NCI-H146 treated with DMSO at 0.1 percent for 48 hours (cell line): ENCODE data around the gene CTPS1.

Source experiments
- DNase-seq: peaks from one replicate; lab custom pipeline; 2025; ENCODE audit not compliant: unreplicated experiment; lab: John Stamatoyannopoulos, UW

CTPS1 gene

DNA sequence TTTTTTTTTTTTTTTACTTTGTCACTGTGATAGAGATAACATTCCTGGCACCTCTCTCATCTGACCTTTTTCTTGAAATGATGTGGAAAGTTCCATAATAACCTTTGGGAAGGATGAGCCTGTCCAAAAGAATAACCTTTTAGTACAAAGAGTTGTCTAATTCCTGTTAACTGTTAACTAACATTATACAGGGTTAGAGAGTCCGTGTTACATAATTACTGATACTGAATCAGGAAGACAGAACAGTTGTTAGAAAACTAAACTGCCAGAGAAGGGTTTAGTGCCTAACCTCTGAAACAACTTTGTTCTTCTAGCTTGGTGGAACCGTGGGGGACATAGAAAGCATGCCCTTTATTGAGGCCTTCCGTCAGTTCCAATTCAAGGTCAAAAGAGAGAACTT, 8.8 kb downstream of the CTPS1 start:
- no peak for DNase-seq

DNA sequence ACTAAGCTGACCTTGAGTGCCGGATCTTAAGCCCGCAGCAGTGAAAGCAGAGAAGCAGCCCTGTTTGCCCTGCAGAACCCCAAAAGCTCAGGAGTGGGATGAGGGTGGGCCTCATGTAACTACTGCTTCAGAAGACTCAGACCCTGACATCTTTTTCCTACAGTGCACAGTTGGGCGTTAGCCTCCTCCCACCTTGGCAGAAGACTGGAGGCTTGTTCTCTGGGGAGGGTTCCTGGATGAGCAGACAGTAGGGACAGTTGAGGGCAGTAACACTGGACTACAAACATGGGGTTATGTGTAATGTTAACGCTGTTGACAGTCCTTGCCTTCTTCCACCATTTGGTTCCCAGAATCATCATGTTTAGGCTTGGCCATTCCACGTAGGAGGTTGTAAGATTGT, 9.6 kb downstream of the CTPS1 start:
- DNase-seq = no peak

DNA sequence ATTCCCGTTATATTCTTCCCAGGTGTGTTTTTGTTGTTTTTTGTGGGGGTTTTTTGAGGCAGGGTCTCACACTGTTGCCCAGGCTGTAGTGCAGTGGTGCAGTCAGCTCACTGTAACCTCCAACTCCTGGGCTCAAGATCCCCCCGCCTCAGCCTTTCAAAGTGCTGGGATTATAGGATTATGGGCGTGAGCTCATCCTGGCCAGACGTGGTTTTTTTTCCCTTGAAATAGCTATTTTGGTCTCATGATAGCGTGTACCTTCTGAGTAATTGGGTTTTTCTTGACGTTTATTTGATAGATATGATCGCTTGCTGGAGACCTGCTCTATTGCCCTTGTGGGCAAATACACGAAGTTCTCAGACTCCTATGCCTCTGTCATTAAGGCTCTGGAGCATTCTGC, 17.6 kb downstream of the CTPS1 start:
- DNase-seq = no peak

DNA sequence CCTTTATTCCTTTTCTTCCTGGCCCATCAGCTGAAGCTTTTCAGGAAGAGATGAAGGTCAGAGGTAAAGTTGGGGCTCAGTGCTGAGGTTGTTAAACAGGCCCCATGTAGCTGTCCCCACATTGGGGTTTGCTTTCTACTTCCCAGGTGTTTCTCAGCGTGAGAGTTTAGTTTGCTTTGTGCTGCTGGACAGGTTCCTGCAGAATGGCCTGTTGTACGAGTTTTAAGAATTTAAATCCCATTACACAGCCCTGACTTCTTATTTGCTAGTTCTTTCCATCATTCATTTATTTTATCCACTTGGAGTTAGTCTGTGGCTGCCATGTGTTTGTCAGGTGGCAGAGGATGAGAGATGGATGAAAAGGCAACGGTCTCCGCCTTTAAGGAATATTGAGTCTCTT, 19.2 kb downstream of the CTPS1 start:
- no peak for DNase-seq

DNA sequence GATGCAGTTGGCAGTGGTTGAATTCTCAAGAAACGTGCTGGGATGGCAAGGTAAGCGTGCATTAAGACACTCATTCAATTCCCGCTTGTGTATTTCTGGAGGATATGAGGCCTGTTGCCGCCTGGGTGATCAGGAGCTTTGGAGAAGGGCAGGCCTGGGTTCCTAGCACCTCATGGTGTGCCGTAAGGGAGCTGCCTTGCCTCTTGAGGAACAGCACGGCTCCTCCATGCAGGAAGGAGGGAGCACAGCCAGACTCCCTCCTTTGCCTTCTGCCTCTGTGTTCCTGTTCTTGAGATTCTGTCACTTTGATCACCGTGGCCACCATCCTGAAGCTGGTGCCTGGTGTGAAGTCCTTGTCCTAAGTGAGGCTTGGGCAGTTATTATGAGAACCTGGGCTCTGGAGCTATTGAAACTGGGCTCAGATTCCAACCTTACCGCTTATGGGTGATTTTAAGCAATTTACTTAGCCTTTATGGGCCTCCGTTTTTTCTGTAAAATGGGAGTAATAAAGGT, 23.7 kb downstream of the CTPS1 start:
- no peak for DNase-seq

DNA sequence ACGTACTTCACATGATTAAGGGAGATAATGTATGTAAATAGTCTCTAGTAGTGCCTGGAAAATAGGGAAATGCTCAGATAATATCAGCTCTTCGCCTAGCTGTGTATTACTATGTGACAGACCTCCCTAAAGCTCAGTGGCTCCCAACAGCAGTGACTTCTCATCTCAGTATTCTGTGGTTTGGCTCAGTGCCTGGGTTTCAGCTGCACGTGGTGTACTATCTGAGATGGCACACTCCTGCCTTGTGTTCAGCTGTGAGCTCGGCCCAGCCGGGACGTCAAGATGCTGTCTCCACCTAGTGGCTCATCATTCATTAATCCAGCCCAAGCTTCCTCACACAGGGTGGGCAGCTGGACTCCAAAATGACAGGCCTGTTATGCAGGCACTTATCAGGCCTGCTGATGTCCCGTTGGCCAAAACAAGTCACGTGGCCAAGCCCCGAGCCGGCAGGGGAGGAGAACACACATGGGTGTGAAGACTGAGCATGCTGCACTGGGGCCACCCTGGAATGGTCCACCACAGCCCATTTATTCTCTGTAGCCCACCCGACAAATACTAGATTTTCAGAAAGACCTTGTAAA, 24.2 kb downstream of the CTPS1 start:
- DNase-seq = no peak

DNA sequence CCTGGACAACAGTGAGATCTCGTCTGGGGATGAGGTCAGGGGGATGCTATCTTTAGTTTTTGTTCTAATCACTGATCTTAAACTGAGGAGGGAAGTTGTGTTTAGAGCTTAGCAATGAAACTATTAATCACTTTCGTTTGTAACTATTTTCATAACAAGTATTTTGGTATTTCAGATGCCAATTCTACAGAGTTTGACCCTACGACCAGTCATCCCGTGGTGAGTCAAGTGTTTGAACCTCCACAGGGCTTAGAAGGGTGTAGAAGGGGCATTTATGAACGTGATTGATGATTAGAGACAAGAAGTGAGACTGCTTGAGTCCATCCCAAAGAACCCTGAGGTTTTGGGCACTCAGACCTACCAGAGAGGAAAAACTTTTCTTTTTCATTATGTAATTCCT, 26.4 kb downstream of the CTPS1 start:
- no peak for DNase-seq

DNA sequence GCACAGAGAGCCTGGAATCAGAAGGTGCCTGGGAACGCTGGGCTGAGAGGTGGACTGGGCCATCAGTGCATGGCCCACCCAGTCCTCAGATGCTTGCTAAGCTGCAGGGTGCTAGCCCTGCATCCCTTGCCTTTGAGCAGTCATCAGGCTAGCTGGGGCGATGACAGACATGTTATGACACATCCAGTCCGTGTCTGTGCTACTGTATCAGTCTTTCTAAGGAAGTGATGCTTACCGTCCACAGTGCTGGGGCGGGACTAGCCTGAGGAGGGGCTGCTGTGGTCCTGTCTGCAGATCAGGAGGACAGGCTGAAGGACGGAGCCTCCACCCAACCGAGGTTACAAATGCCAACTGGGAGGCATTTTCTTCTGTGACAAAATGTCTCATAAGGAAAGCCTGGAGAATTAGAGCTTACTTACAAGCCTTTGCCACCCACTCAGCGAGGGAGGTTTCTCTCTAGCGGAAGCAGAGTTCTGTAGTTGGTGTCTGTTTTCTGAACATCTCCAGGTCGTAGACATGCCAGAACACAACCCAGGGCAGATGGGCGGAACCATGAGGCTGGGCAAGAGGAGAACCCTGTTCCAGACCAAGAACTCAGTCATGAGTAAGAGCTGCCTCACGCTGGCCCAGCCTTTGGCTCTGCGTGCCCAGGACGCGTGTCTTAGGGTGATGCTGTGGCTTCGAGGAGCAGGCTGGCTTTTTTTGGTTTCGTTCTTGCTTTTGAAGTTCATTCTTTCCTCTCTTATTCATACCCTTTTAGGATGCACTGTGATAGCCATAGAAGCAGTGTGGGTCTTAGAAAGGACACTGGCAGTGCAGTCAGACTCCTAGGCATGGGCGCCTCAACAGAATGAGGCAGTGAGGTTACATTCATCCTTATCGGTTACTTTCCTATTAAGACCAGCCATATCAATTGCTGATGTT, 27.7 kb downstream of the CTPS1 start:
- no peak for DNase-seq

DNA sequence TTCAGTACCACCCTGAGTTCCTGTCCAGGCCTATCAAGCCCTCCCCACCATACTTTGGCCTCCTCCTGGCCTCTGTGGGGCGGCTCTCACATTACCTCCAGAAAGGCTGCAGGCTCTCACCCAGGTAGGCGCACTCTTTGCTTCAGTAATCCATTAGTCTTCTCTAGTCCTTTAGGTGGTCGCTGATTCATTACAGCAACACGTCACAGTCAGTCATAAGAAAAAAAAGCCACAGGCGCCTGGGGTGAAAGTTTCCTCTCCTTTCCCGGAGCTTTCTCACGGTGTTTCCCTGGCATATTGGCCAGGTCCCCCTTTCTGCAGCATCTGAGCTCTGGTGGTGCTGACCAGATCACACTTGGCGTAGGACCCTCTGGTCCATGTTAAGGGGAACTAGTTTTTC, 30.0 kb downstream of the CTPS1 start:
- DNase-seq = no peak

DNA sequence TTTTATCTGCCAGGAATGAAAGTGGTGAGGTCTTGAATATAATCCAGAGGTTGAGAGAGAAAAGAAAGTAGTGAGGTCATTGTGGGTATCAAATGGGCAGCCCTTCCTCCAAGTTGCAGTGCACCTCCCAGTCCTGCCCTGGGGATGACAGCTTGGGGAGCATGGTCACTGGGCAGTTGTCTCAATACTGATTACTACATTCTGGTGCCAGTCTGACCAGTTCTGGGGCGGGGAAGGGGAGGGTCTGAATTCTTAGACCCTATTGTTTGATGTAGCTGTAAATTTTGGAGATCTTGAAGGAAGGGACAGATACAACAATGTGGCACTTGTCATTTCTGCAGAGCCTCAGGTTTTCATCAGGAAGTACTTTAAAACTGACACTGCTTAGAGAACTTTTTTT, 30.8 kb downstream of the CTPS1 start:
- DNase-seq = no peak

DNA sequence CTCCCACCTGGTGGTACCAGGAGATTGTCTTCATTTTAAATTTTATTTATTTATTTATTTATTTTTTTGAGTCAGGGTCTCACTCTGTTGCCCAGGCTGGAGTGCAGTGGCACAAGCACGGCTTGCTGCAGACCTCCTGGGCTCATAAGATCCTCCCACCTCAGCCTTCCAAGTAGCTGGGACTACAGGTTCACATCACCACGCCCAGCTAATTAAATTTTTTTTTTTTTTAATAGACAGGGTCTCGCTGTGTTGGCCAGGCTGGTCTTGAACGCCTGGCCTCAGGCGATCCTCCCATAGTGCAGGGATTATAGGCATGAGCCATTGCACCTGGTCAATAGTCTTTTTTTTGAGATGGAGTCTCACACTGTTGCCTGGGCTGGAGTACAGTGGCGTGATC, 33.5 kb downstream of the CTPS1 start:
- DNase-seq = no peak

DNA sequence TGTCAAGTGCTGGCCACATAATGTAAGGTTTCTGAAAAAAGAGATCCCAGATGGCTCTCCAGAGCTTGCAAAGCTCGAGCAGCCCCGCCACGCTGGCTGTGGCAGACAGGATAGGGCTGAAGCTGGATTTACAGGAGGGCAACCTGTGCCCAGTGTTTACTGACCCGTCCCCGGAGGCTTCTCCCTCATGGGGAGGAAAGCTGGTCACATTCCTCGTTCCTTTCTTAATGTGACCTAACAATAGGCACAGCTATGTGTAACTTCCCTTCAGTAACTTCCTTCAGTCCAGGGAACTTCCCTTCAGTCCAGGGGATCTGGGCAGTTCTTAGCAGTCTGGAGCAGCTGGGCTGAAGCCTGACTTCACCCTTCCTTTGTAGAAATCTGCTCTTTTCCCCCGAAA, 34.3 kb downstream of the CTPS1 start:
- DNase-seq = no peak

DNA sequence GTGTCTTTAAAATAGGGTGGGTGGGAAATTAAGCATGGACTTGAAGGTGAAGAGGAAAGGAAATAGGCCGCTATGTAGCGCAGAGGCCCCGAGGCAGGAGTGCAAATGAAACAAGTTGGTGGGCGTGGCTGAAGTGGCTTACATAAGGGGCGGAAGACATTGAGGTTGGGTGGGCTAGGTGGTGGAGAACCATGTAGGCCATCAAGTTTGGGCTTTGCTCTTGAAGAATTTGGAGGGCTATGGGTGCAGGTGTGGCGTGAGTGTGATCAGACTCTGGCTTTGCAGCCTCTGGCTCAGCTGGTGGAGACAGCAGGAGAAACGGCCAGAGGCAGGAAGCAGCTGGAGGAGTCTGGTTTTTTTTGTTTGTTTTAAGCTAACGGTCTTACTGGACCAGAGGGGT, 35.4 kb downstream of the CTPS1 start:
- no peak for DNase-seq

DNA sequence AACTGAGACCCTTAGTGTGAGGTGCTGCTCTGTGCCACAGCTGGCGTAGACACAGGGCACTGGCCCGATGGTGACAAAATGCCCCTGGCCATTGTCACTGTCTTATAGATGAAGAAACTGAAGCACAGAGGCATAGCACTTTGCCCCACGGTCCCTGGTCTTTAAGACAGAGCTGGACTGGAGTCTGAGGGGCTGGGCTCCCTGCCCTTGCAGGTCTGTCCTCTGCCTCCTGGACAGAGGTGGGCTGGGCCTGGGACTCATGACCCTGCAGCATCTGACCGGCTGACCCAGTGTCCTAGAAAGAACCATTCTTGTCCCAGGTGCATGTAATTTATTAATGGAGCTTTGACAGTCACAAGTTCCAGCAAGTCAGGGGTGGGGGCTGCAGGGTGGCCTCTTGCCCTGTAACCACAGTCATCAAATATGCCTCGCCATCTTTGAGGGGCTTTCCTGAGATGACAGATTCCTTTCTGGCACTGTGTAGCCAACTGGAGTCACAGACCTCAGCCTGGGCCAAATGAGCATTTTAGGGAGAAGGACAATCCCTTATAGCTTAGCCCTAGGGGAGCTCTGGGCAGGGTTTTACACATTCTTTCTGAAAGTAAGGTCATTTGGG, 35.9 kb downstream of the CTPS1 start:
- no peak for DNase-seq

DNA sequence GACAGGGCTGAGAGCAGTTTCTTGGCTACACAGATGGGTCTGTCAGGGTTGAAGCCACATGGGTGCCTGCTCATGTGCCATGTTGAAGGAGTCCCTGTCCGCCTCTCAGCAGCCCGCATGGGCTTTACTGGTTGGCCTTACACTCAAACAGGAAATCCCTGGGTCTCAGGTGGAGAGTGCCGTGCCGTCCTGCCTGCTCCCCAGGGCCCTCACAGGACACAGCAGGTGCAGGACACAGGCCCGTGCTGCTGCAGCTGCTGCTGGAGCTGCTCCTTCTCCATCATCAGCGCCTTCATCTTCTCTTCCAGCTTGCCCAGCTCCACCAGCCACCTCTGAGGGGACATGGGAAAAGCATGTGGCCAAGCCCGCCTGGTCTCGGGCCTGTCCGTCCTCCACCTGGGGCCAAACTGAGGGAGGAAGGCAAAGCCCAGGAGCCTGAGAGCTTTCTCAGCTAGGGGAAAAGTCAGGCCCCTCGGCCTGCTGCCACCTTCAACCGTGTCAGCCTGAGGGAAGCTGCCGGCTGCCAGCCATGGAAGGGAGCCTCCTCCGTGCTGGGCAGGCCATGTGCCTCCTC, 36.5 kb downstream of the CTPS1 start:
- no peak for DNase-seq

DNA sequence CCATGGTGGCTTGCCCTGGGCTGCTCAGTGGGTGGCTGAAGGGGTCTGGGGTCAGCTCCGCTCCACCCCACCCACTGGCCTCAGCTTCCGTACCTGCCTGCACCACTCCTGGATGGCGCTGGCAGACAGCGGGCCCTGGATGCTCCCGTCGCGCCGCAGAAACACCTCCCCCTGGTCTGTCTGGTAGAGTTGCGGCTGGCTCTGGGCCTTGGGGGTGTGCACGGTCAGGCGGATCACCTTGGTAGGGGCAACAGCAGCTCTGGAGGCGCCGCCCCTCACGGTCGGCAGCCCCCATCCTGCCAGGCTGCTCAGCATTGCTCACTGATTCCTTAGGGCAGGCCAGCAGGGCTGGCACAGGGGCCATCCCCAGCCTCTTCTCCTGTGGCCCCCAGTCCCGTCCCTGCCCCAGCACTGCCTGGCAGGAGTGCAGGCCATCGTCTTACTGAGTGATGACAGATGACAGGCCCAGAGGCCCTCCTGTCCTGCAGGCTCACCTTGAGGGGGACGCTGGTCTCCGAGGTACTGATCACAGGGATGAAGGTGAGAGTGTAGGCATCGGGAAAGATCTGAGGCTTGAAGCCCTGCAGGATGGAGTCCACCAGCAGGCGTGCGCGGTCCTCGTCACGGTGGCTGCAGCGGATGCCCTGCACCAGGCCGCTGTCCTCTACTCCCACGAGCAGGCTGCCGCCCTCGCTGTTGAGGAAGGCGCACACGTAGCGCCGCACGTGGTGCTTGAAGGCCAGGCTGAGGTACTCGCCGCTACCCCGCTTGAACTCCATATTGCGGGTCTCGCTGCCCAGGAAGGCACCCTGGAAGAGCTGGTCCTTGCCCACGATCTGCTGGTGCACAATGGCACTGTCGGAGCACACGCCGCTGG, 37.9 kb downstream of the CTPS1 start:
- DNase-seq = no peak

DNA sequence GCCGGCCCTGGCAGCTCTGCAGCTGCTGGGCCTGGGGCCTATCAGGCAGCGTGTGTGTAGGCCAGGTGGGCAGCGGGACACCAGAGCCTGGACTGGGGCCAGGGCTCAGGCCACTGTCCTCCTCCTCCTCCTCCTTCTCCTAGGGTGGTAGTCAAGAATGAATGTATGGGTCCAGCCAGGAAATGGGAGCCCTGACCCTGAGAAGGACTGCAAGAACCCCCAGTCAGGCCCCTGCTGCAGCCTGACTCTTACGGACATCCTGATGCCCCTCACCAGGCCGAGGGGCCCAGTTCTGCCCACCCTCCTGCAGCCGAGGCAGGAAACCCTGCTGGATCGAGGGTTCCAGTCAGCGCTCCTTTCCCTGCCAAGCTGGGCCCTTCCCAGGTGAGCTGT, 38.5 kb downstream of the CTPS1 start:
- DNase-seq = no peak

DNA sequence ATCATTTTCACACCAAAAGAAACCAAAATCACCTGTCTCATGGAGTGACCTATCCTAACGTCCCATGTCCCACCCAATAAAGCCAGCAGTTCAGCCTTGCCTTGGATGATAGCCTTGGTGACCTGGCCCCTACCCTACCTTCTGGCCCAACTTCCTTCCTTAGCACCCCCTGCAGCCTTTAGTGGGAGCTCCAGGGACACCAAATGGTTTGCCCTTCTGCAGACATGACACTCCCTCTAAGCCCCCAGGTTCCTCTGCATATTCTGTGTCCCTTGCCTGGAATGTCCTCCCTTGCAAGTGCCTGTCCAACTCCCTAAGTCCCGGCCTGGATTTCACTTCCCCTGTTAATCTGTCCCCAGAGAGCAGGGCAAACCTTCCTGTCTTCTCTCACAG, 39.9 kb downstream of the CTPS1 start:
- no peak for DNase-seq

DNA sequence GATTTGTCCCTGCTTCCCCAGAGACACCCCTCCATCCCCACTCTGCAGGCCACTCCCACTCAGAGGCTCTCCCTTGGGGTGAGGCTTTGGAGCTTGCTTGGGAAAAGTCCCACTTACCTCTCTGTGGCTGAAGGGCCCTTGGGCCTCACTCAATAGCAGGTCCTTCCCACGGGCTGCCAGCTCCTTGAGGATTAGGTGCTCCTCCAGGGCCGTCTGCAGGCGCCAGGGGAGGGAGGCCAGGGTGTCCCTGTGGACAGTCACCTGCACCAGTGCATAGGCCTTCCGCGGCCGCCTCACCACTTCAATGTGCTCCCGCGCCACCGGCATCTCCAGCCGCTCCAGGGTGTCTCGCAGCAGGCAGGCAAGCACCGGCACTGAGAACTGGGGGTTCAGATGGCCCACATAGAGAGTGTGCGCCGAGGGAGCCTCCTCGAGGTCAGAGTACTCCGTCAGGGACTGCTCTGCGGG, 40.6 kb downstream of the CTPS1 start:
- no peak for DNase-seq

DNA sequence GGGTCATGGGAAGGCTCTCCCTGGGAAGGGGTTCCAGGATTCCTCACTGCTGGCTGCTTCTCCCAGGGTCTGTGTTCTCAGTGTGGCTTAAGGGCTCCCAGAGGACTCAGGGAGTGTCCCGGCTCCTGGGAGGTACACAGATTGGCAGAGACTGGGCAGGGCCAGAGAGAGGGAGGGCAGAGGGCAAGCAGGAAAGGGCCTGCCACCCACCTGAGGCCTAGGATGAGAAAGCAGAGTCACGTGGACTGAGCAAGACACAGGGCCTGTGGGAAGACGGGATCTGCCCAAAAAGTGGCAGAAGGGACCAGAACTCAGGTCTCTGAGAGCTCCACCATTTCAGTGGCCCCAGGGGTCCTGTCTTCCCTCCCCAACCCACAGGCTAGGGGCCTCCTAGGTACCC, 41.2 kb downstream of the CTPS1 start:
- DNase-seq = no peak
